ENCODE results near the gene TEKT2. TPM values are rescaled to one million over a fixed set of nuclear protein-coding genes. Genes with fewer than 3 reads are reported as not detected.

Gene TEKT2
- total RNA-seq, 2 experiments from 2014 or later, result 0.22 to 0.33 TPM

DNA sequence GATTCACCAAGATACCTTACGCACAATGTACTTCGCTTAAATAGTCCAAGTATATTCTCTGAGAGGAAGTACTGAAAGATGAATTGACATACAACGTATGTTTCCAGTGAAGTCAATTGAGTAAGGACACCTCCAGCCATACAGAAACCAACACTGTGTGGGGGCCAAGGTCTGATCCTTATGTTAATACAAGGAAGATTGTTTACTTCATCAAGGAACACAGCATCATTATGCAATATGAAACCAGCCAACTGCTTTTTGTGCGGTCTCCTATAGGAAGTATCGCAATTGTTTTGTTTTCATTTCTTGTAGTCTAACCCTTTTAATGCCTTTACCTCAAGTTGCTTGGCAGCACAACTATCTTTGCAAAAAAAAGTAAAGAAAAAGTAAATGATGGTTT, 28.2 kb upstream of the TEKT2 start:
- DNase-seq, result no peak
- no peak for TF ChIP-seq CTCF (IDR thresholded peaks at IDR 0.05)
- Histone ChIP-seq H3K9me3 (ENCODE audit: control insufficient read depth in 1 of 2, insufficient read depth in 1 of 2, low read length in 2 of 2) (no peaks in the 10 kb centered on the region), H3K27ac (ENCODE audit: low read depth in 1 of 2, low read length in 2 of 2) (no peak overlapping the region), H3K4me1 (ENCODE audit: insufficient read depth, low read length) (no peaks in the 10 kb centered on the region), H3K27me3 (ENCODE audit: control insufficient read depth in 1 of 2, insufficient read depth in 2 of 2, low read length in 2 of 2) (no peaks in the 10 kb centered on the region), H3K36me3 (ENCODE audit: insufficient read depth, low read length) (peaks cover 5% of the 10 kb centered on the region), H3K4me3 (ENCODE audit: low read length) (no peak overlapping the region)
- intact Hi-C loops (cut with DNase I, micrococcal nuclease), result no loop called here
- no peaks in the 10 kb centered on the region for H3K27me3 Mint-ChIP-seq
- no peaks in the 10 kb centered on the region for H3K4me1 Mint-ChIP-seq (ENCODE audit: low read depth)
- no peak for ATAC-seq (ENCODE audit: poor library complexity)
- peaks cover 36% of the 10 kb centered on the region for H3K36me3 Mint-ChIP-seq (ENCODE audit: low read depth)
- H3K27ac Mint-ChIP-seq, result no peak overlapping the region
- POLR2A ChIA-PET, result no interaction called here
- CTCF ChIA-PET, result interaction anchor here (1.6 kb wide), 1 partner anchor 11 kb away, joined by 4 read pairs; no protein-coding TSS in a partner anchor
- H3K9me3 Mint-ChIP-seq, result no peaks in the 10 kb centered on the region
- no peak overlapping the region for H3K4me3 Mint-ChIP-seq

- no peak overlapping the region for H3K27ac Mint-ChIP-seq
- no peak overlapping the region for H3K4me3 ChIP-seq (ENCODE audit: low read length)
- ChIA-PET POLR2A (no interaction called here), CTCF (no interaction called here)
- no peaks in the 10 kb centered on the region for H3K9me3 Mint-ChIP-seq
- no peak overlapping the region for H3K4me3 Mint-ChIP-seq
- DNase-seq (no peak), ATAC-seq (ENCODE audit: poor library complexity) (no peak)
- H3K4me1 Mint-ChIP-seq (ENCODE audit: low read depth), result no peaks in the 10 kb centered on the region
- H3K9me3 ChIP-seq (ENCODE audit: control insufficient read depth in 1 of 2, insufficient read depth in 1 of 2, low read length in 2 of 2), result no peaks in the 10 kb centered on the region
- no peak for TF ChIP-seq CTCF (IDR thresholded peaks at IDR 0.05)
- peaks cover 6% of the 10 kb centered on the region for H3K36me3 Mint-ChIP-seq (ENCODE audit: low read depth)
- no peaks in the 10 kb centered on the region for H3K36me3 ChIP-seq (ENCODE audit: insufficient read depth, low read length)
- no peaks in the 10 kb centered on the region for H3K27me3 Mint-ChIP-seq
- H3K27me3 ChIP-seq (ENCODE audit: control insufficient read depth in 1 of 2, insufficient read depth in 2 of 2, low read length in 2 of 2), result no peaks in the 10 kb centered on the region
- H3K4me1 ChIP-seq (ENCODE audit: insufficient read depth, low read length), result no peaks in the 10 kb centered on the region
- no peak overlapping the region for H3K27ac ChIP-seq (ENCODE audit: low read depth in 1 of 2, low read length in 2 of 2)
- intact Hi-C loops (cut with DNase I, micrococcal nuclease), result no loop called here
These were observed 21.6 kb upstream of the TEKT2 start for GRCh38 chr1:36062315-36062714.

GRCh38 chr1:36067871-36068270, 16.0 kb upstream of the TEKT2 start:
- no peaks in the 10 kb centered on the region for H3K36me3 Mint-ChIP-seq (ENCODE audit: low read depth)
- CTCF ChIA-PET, result no interaction called here
- POLR2A ChIA-PET, result no interaction called here

More at GRCh38 chr1:36067871-36068270, 16.0 kb upstream of the TEKT2 start:
- DNase-seq (no peak), ATAC-seq (ENCODE audit: poor library complexity) (no peak)
- Histone ChIP-seq H3K4me3 (ENCODE audit: low read length) (no peak overlapping the region), H3K36me3 (ENCODE audit: insufficient read depth, low read length) (no peaks in the 10 kb centered on the region), H3K27ac (ENCODE audit: low read depth in 1 of 2, low read length in 2 of 2) (no peak overlapping the region), H3K9me3 (ENCODE audit: control insufficient read depth in 1 of 2, insufficient read depth in 1 of 2, low read length in 2 of 2) (no peaks in the 10 kb centered on the region), H3K27me3 (ENCODE audit: control insufficient read depth in 1 of 2, insufficient read depth in 2 of 2, low read length in 2 of 2) (no peaks in the 10 kb centered on the region), H3K4me1 (ENCODE audit: insufficient read depth, low read length) (no peaks in the 10 kb centered on the region)
- TF ChIP-seq CTCF (IDR thresholded peaks at IDR 0.05), result no peak
- H3K27me3 Mint-ChIP-seq, result no peaks in the 10 kb centered on the region
- no peaks in the 10 kb centered on the region for H3K4me1 Mint-ChIP-seq (ENCODE audit: low read depth)
- H3K9me3 Mint-ChIP-seq, result no peaks in the 10 kb centered on the region
- intact Hi-C loops (cut with DNase I, micrococcal nuclease), result no loop called here
- no peak overlapping the region for H3K27ac Mint-ChIP-seq
- no peak overlapping the region for H3K4me3 Mint-ChIP-seq

Measured in CD4-positive, alpha-beta T cell (primary cell).